Bronchial epithelial cell (primary cell): ENCODE results near the gene KLHL2. TPM values are rescaled to one million over a fixed set of nuclear protein-coding genes. Genes with fewer than 3 reads are reported as not detected.

Experiments
- DNase-seq: peaks from one replicate; pipeline ENCODE4 v3.0.0-alpha.2; 2010; ENCODE audit warnings: low read depth
- FAIRE-seq: peaks from 2 replicates; lab custom pipeline; 2011; peaks lifted over from hg19 to GRCh38; lab: Jason Lieb, UNC
- H3K27me3 ChIP-seq: 2 replicates; pipeline ENCODE4 v1.5.1; 2011; ENCODE audit warnings: low read length; ENCODE audit not compliant: control insufficient read depth, insufficient read depth
- H3K36me3 ChIP-seq: 2 replicates; pipeline ENCODE4 v1.5.1; 2011; ENCODE audit warnings: low read length; ENCODE audit not compliant: control insufficient read depth, insufficient read depth
- H3K4me3 ChIP-seq: 2 replicates; pipeline ENCODE4 v1.5.1; 2011; ENCODE audit warnings: mild to moderate bottlenecking, low read depth, low read length, control low read depth
- CTCF ChIP-seq: IDR thresholded peaks from 2 replicates; pipeline ENCODE4 v1.5.1; 2011; ENCODE audit warnings: mild to moderate bottlenecking, moderate library complexity, low read length, control low read depth, inconsistent platforms; ENCODE audit not compliant: insufficient read depth, severe bottlenecking
- total RNA-seq: library from RNA; depleted of rRNA; stranded (reverse); fragments of >200 nt; gene quantifications from 2 replicates; pipeline ENCODE4 v1.2.1, GENCODE V29; 2014

The KLHL2 gene
- total RNA-seq, 1 donor from 2014 or later: 49.2 TPM

- no peak for FAIRE-seq
These were observed 154.4 kb downstream of the KLHL2 start for GRCh38 chr4:165361810-165362209.

GRCh38 chr4:165364452-165365080, 157.2 kb downstream of the KLHL2 start:
- DNase-seq: peak; percentile 88
- Histone ChIP-seq H3K36me3 (no peaks in the 10 kb centered on the region), H3K27me3 (no peaks in the 10 kb centered on the region), H3K4me3 (no peak overlapping the region)
- no peak for FAIRE-seq
- TF ChIP-seq CTCF: no peak

More at GRCh38 chr4:165361810-165362209, 154.4 kb downstream of the KLHL2 start:
- no peak overlapping the region for H3K4me3 ChIP-seq
- no peak for DNase-seq
- no peaks in the 10 kb centered on the region for H3K36me3 ChIP-seq
- H3K27me3 ChIP-seq: no peaks in the 10 kb centered on the region
- no peak for TF ChIP-seq CTCF

- Histone ChIP-seq H3K27me3 (no peaks in the 10 kb centered on the region), H3K36me3 (no peaks in the 10 kb centered on the region), H3K4me3 (no peak overlapping the region)
- no peak for TF ChIP-seq CTCF
- FAIRE-seq: no peak
- DNase-seq: no peak
These were observed 159.7 kb downstream of the KLHL2 start for GRCh38 chr4:165367040-165367439.

GRCh38 chr4:165368114-165368513, 160.8 kb downstream of the KLHL2 start:
- Histone ChIP-seq H3K4me3 (no peak overlapping the region), H3K27me3 (no peaks in the 10 kb centered on the region), H3K36me3 (no peaks in the 10 kb centered on the region)
- no peak for DNase-seq
- no peak for FAIRE-seq
- no peak for TF ChIP-seq CTCF

- H3K4me3 ChIP-seq: no peak overlapping the region
- no peaks in the 10 kb centered on the region for H3K36me3 ChIP-seq
- DNase-seq (no peak), FAIRE-seq (no peak)
- no peak for TF ChIP-seq CTCF
- H3K27me3 ChIP-seq: no peaks in the 10 kb centered on the region
These were observed 161.2 kb downstream of the KLHL2 start for GRCh38 chr4:165368567-165368966.

GRCh38 chr4:165369522-165369921, 162.2 kb downstream of the KLHL2 start:
- H3K27me3 ChIP-seq: no peaks in the 10 kb centered on the region
- no peaks in the 10 kb centered on the region for H3K36me3 ChIP-seq
- H3K4me3 ChIP-seq: no peak overlapping the region
- TF ChIP-seq CTCF: no peak
- peak; percentile 83 for DNase-seq
- FAIRE-seq: no peak
